Posterior cingulate gyrus (tissue), 11 donors: Measurements from ENCODE around the gene ASTN1.
A peak's percentile ranks its signal among the peaks of the same experiment; 100 is the strongest.

ENCODE experiments used
- DNase-seq, 10 donors: peaks; one replicate each; pipeline versions ENCODE4 v3.0.0 to v3.0.0-alpha.2; 2020 to 2021; ENCODE audit warnings: mixed read lengths in 3 of 10
- intact Hi-C: fragments of 100-400 bp; cut with DNase I; formaldehyde crosslinking; loops from one replicate; pipeline ENCODE4 v1.15.1; 2023

The ASTN1 gene

GRCh38 chr1:177164380-177165068 lies at the start of gene ASTN1:
TSS of gene ASTN1 (minus strand) at chr1:177164712. CDS start at chr1:177164676, 36 bp downstream.
- DNase-seq = peak; percentile 27 to 92 (median 54)
- intact Hi-C loops = no loop called here

GRCh38 chr1:177211231-177211630 lies 46.7 kb upstream of the ASTN1 start:
- intact Hi-C loops = no loop called here
- no peak for DNase-seq

DNA sequence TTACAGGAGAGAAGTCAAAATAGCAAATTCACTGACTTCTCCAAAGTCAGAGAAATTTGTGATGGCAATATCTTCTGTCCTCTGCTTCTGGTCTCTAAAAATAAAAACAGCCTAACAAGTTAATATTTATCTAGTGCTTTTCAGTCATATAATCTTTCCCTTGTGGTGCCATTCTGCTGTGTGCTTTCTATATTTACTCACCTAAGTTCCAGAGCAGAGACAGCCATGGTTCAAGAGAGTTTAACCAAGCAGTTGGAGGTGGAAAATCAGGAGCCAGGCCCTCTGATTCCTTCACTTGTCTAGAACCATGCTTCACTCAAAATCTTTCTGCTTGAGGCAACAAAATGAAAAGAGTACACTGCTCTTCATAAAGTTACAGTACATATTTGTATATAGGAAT lies 45.6 kb upstream of the ASTN1 start:
- intact Hi-C loops = no loop called here
- DNase-seq = no peak

GRCh38 chr1:177209357-177209756 lies 44.8 kb upstream of the ASTN1 start:
- intact Hi-C loops = no loop called here
- DNase-seq = peak; percentile 37 to 93 (median 60)

DNA sequence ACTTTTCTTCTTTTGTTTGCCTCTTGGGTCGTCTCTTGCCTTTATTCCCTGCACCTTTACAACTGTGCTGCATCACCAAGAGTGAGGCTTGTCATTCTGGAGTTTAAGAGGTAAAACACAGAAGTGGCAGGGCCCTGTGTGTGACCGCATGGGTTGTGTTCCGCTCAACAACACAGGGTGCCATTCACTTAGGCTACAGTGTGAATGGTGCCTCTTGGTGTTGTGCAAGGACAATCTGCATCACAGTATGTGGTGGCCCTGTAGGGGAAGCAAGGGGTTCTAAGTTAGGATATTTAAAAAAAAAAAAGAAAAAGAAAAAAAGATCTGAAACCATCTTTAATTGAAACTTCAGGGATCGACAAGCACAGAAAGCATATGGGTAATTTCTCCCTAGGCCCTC lies 44.4 kb upstream of the ASTN1 start:
- intact Hi-C loops = no loop called here
- DNase-seq = no peak

- intact Hi-C loops = no loop called here
- no peak for DNase-seq
These were observed 42.4 kb upstream of the ASTN1 start for GRCh38 chr1:177206831-177207355.

GRCh38 chr1:177200290-177200689 lies 35.8 kb upstream of the ASTN1 start:
- DNase-seq = no peak
- intact Hi-C loops = no loop called here

GRCh38 chr1:177198243-177198642 lies 33.7 kb upstream of the ASTN1 start:
- intact Hi-C loops = no loop called here
- DNase-seq = no peak

GRCh38 chr1:177190308-177190970 lies 25.9 kb upstream of the ASTN1 start:
- intact Hi-C loops = no loop called here
- no peak for DNase-seq

GRCh38 chr1:177186639-177187038 lies 22.1 kb upstream of the ASTN1 start:
- DNase-seq = no peak
- intact Hi-C loops = loop anchor here (10.0 kb wide), 1 partner anchor 758 kb away; no protein-coding TSS in a partner anchor

GRCh38 chr1:177185209-177185608 lies 20.7 kb upstream of the ASTN1 start:
- intact Hi-C loops = loop anchor here (10.0 kb wide), 1 partner anchor 760 kb away; no protein-coding TSS in a partner anchor
- no peak for DNase-seq

- intact Hi-C loops = loop anchor here (10.0 kb wide), 1 partner anchor 761 kb away; no protein-coding TSS in a partner anchor
- DNase-seq = no peak
These were observed 19.3 kb upstream of the ASTN1 start for GRCh38 chr1:177183836-177184235.

DNA sequence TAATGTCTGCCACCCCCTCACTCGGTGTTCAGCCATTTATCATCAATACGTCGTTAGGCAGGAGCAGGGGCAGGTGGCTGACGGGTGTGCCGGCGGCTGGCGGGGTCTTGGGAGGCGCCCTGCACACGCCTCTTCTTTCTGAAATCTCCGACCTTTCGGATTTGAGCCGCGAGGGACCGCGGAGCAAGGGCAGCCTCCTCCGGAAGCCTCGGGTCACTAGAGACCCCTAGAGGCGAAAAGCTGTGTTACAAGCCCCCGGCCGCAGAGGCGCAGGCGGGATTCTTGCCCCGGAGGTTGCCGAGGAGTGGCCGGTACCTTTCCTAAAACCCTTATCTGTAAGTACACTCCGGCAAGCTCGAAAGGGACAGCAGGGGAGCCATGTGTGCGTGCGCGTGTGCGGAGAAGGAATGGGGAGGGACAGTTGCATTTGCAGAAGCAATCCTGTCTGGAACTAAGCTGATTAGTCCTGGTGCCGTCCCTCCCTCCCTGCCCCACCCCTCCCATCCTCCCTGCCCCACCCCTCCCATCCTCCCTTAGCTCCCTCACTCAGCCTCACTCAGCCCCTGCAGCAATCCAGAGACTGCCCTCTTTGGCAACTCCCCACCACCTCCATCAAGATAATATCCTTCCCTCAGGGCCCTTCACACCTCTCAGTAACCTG lies 17.2 kb upstream of the ASTN1 start:
- peak; percentile 55 to 95 (median 75) for DNase-seq
- intact Hi-C loops = loop anchor here (1.0 to 10.0 kb wide), 2 partner anchors 284 to 763 kb away; no protein-coding TSS in a partner anchor

DNA sequence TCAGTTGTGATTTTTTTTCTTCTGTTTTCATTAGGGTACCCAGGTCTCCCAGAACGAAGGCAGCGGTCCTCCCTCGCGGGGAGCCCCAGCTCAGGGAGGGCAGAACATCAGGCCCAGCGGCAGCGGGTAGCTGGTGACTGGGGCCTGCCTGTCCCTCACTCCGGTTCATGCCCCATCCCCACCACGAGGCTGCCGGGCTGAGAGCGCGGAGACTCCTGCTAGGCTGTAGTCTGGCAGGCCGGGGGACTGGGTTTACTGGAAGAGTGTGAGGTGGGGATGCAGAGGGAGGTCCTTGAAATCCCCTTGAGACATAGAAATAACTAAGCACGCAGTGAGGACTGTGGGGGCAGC lies 16.7 kb upstream of the ASTN1 start:
- DNase-seq = peak in 6 of 10 donors; percentile 15 to 88 (median 51)
- intact Hi-C loops = loop anchor here (1.0 to 10.0 kb wide), 2 partner anchors 284 to 764 kb away; no protein-coding TSS in a partner anchor

DNA sequence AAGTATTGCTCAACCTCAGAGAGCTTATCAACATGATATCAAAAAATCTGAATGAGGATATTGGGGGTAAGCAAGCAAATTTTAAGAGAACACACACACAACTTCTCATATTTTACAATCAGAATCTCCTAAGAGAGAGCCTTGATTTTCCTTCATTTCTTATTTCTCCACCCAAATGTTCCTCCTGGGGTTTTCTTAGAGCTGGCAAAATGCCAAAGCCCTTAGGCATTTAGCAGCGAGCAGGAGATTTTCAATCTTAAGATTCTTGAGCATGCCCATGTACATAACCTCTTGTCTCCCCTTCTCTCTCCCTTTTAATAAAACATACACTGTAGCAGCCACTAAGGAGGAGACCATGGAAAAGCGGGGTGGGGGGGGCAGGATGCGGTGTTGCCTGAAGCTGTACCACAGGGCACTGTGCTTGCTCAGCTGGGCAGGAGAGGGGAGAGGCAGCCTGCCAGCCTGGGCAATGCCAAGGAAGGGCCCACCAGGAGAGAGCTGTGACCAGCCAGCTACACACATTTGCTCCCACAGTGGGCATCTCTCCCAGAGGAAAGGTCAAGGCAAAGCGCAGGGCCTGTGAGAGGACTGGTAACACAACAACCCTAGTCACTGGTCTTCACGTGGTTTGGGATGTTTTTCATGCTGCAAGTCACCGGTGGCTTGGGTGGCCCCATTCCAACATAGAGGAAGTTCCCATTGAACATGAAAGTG lies 10.6 kb upstream of the ASTN1 start:
- peak in 9 of 10 donors; percentile 24 to 88 (median 62) for DNase-seq
- intact Hi-C loops = loop anchor here (10.0 kb wide), 1 partner anchor 150 kb away; no protein-coding TSS in a partner anchor

DNA sequence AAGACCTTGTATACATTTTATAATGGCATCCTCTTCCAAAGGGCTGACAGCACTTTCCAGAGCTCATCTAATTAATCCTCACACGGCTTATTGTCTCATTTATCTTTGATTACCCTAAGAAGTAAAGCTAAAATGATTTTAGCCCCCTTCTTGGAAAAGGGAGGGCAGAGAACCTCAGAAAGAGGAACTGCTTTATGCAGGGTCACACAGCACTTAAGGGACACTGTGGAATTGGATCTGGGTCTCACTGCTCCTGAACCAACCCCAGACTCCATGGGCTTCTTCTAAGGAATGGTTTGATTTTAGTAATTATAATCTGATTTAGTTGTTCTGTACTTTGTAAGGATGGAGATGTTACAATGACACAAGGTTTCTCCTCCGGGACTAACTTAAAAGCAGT lies 9.5 kb upstream of the ASTN1 start:
- intact Hi-C loops = loop anchor here (10.0 kb wide), 1 partner anchor 149 kb away; no protein-coding TSS in a partner anchor
- DNase-seq = no peak

GRCh38 chr1:177172866-177173265 lies 8.4 kb upstream of the ASTN1 start:
- DNase-seq = peak in 1 of 10 donors; percentile 34
- intact Hi-C loops = loop anchor here (10.0 kb wide), 1 partner anchor 148 kb away; no protein-coding TSS in a partner anchor

- intact Hi-C loops = loop anchor here (10.0 kb wide), 1 partner anchor 147 kb away; no protein-coding TSS in a partner anchor
- peak in 3 of 10 donors; percentile 17 to 73 (median 67) for DNase-seq
These were observed 7.8 kb upstream of the ASTN1 start for GRCh38 chr1:177172272-177172671.

GRCh38 chr1:177171536-177172123 lies 7.1 kb upstream of the ASTN1 start:
- intact Hi-C loops = loop anchor here (10.0 kb wide), 1 partner anchor 147 kb away; no protein-coding TSS in a partner anchor
- peak in 1 of 10 donors; percentile 43 for DNase-seq
